Upper lobe of left lung (tissue), 6 donors: Measurements from ENCODE around the gene STAG1. TPM values are rescaled to one million over a fixed set of nuclear protein-coding genes. Genes with fewer than 3 reads are reported as not detected.
"Not testable (repeated sequence)": the region's sequence is repeated elsewhere in the genome, so short reads cannot be mapped to it uniquely, and the experiment has no call there.

Source experiments
- ATAC-seq, 2 donors: fragments of 200-7000 bp; cut with Tn5 transposase; one replicate each; pipeline ENCODE4 v1.9.1; 2022; ENCODE audit warnings: mild to moderate bottlenecking in 2 of 2, moderate library complexity in 2 of 2; ENCODE audit not compliant: low FRiP score in 2 of 2
- DNase-seq, 2 donors: peaks; one replicate each; pipeline ENCODE4 v3.0.0-alpha.2; 2019 to 2020
- H3K27ac ChIP-seq, 4 donors: fragments of 200-600 bp; sonication (generic); one replicate each; pipeline ENCODE4 v1.5.1; 2016 to 2019
- H3K27me3 ChIP-seq, 4 donors: fragments of 200-600 bp; sonication (generic); one replicate each; pipeline ENCODE4 v1.5.1; 2017 to 2019
- H3K36me3 ChIP-seq, 4 donors: fragments of 200-600 bp; sonication (generic); one replicate each; pipeline ENCODE4 v1.5.1; 2016 to 2019
- H3K4me1 ChIP-seq, 4 donors: fragments of 200-600 bp; sonication (generic); one replicate each; pipeline ENCODE4 v1.5.1; 2018 to 2019
- H3K4me3 ChIP-seq, 4 donors: fragments of 200-600 bp; sonication (generic); one replicate each; pipeline ENCODE4 v1.5.1; 2017 to 2019; ENCODE audit warnings: mild to moderate bottlenecking in 2 of 4, moderate library complexity in 1 of 4
- H3K9me3 ChIP-seq, 4 donors: fragments of 200-600 bp; sonication (generic); one replicate each; pipeline ENCODE4 v1.5.1; 2018 to 2019
- EP300 ChIP-seq, 4 donors: sonication (generic); formaldehyde crosslinking; IDR thresholded peaks; one replicate each; pipeline ENCODE4 v1.5.1; 2017; ENCODE audit warnings: antibody characterized with exemption in 4 of 4, control low read depth in 2 of 4
- POLR2A ChIP-seq, 4 donors: fragments of 450-650 bp; IDR thresholded peaks; one replicate each; pipeline ENCODE4 v1.5.1; 2016 to 2017; ENCODE audit warnings: antibody characterized with exemption in 4 of 4, mild to moderate bottlenecking in 2 of 4
- POLR2AphosphoS5 ChIP-seq, 2 donors: sonication (generic); formaldehyde crosslinking; IDR thresholded peaks; one replicate each; pipeline ENCODE4 v1.5.1; 2017; ENCODE audit warnings: antibody characterized with exemption in 2 of 2
- WGBS, 2 donors: methylation state at CpG; one replicate each; pipeline ENCODE4 v1.1.5; 2017 to 2018; 5-methylcytosine and 5-hydroxymethylcytosine counted together
- total RNA-seq, 6 donors: library from RNA; depleted of rRNA in 4 of 6; stranded (reverse); fragments of >200 nt in 4 of 6; gene quantifications; one replicate each; pipeline versions ENCODE4 v1.1.0 to v1.2.1, GENCODE V29; 2016 to 2021
- TF ChIP-seq, protein P1 (sequence below), 6 experiments: fragments of 450-650 bp in 4 of 6; fragments of 200-600 bp in 2 of 6; sonication (generic) in 2 of 6; IDR thresholded peaks; one replicate each; pipeline ENCODE4 v1.5.1; 2016 to 2019; ENCODE audit warnings: antibody characterized with exemption in 6 of 6
- donor health status: DM: no; HTN: no; CAD: no; lungs with moderate emphysema.
- donor health status: DM: no; HTN: yes; CAD: no; lungs with severe emphysema.

Gene STAG1
- total RNA-seq, 6 donors from 2014 or later, result 19.1 to 65.0 (median 34.2) TPM

DNA sequence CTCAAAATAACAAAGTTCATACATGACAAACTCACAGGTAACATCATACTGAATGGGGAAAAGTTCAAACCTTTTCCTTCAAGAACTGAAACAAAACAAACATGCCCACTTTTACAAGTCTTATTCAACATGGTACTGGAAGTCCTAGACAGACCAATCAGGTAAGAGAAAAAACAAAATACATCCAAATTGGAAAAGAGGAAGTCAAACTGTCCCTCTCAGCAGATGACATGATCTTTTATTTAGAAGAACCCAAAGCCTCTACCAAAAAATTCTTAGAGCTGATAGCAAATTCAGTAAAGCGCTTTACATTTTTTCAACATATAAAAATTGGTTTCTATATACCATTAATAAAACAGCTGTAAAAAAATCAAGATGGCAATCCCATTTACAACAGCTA, 219.4 kb downstream of the STAG1 start:
- no peaks in the 10 kb centered on the region for H3K27me3 ChIP-seq

DNA sequence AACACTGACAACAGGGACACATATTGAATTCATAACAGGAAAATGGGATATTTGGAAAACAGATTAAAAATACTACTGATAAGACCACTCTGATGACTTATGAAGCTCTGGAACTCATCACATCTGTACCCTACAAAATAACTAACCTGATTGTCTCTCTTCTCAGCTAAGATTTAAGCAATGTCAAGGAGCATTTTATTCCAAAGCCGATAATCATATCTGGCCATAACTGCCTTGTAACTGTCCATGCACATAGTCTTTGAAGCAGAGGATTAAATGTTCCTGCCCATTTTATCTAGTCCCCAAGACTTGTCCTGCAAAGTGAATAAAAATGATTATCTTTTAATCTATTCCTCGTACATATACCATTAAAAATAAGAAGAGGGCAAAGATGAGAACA, 234.1 kb downstream of the STAG1 start:
- WGBS, 2 donors, result 88 to 96% methylated on average over 2 of the region's 2 CpGs

More for the DNA sequence above, 219.4 kb downstream of the STAG1 start:
- Histone ChIP-seq H3K9me3 (peaks cover 0 to 5% (median 4%) of the 10 kb centered on the region in 4 donors), H3K36me3 (no peaks in the 10 kb centered on the region), H3K27ac (no peak overlapping the region), H3K4me3 (no peak overlapping the region), H3K4me1 (no peaks in the 10 kb centered on the region)
- ATAC-seq (no peak), DNase-seq (no peak)
- TF ChIP-seq EP300 (IDR thresholded peaks at IDR 0.05) (no peak), POLR2A (IDR thresholded peaks at IDR 0.05) (no peak), POLR2AphosphoS5 (IDR thresholded peaks at IDR 0.05) (no peak)
- TF ChIP-seq, protein P1, sequence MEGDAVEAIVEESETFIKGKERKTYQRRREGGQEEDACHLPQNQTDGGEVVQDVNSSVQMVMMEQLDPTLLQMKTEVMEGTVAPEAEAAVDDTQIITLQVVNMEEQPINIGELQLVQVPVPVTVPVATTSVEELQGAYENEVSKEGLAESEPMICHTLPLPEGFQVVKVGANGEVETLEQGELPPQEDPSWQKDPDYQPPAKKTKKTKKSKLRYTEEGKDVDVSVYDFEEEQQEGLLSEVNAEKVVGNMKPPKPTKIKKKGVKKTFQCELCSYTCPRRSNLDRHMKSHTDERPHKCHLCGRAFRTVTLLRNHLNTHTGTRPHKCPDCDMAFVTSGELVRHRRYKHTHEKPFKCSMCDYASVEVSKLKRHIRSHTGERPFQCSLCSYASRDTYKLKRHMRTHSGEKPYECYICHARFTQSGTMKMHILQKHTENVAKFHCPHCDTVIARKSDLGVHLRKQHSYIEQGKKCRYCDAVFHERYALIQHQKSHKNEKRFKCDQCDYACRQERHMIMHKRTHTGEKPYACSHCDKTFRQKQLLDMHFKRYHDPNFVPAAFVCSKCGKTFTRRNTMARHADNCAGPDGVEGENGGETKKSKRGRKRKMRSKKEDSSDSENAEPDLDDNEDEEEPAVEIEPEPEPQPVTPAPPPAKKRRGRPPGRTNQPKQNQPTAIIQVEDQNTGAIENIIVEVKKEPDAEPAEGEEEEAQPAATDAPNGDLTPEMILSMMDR (IDR thresholded peaks at IDR 0.05), result no peak
- 100% methylated on average over 1 of the region's 1 CpG for WGBS, 2 donors

GRCh38 chr3:136516656-136517055, 235.5 kb downstream of the STAG1 start:
- no peak overlapping the region for H3K4me3 ChIP-seq
- H3K36me3 ChIP-seq, result peaks cover 0 to 3% (median 0%) of the 10 kb centered on the region in 4 donors
- ATAC-seq, result no peak
- H3K4me1 ChIP-seq, result no peaks in the 10 kb centered on the region
- H3K27ac ChIP-seq, result no peak overlapping the region
- 77 to 81% methylated on average over 3 of the region's 3 CpGs for WGBS, 2 donors
- DNase-seq, result no peak
- H3K27me3 ChIP-seq, result no peaks in the 10 kb centered on the region
- TF ChIP-seq, protein P1 (IDR thresholded peaks at IDR 0.05), result no peak
- TF ChIP-seq EP300 (IDR thresholded peaks at IDR 0.05) (no peak), POLR2A (IDR thresholded peaks at IDR 0.05) (no peak), POLR2AphosphoS5 (IDR thresholded peaks at IDR 0.05) (no peak)
- no peaks in the 10 kb centered on the region for H3K9me3 ChIP-seq

More for the DNA sequence above, 234.1 kb downstream of the STAG1 start:
- H3K27me3 ChIP-seq, result no peaks in the 10 kb centered on the region
- no peaks in the 10 kb centered on the region for H3K9me3 ChIP-seq
- no peak for TF ChIP-seq POLR2AphosphoS5 (IDR thresholded peaks at IDR 0.05)
- TF ChIP-seq EP300 (IDR thresholded peaks at IDR 0.05), result no peak
- no peak for TF ChIP-seq POLR2A (IDR thresholded peaks at IDR 0.05)
- TF ChIP-seq, protein P1 (IDR thresholded peaks at IDR 0.05), result no peak
- peaks cover 0 to 3% (median 0%) of the 10 kb centered on the region in 4 donors for H3K36me3 ChIP-seq
- no peak overlapping the region for H3K27ac ChIP-seq
- ATAC-seq (no peak), DNase-seq (no peak)
- H3K4me1 ChIP-seq, result no peaks in the 10 kb centered on the region
- no peak overlapping the region for H3K4me3 ChIP-seq

DNA sequence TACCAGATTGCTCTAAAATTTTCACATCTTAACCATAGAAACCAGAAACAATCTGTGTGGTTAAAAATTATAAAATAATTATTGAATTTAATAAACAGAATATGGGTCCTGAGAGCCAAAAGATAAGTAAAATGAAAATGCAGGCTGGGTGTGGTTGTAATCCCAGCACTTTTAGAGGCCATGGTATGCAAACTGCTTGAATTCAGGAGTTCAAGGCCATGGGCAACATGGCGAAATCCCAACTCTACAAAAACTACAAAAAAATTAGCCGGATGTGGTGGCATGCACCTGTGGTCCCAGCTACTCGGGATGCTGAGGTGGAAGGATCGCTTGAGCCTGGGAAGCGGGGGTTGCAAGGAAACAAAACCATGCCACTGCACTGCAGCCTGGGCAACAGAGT, 236.1 kb downstream of the STAG1 start:
- Histone ChIP-seq H3K4me1 (no peaks in the 10 kb centered on the region), H3K36me3 (peaks cover 0 to 3% (median 0%) of the 10 kb centered on the region in 4 donors), H3K9me3 (no peaks in the 10 kb centered on the region), H3K27me3 (no peaks in the 10 kb centered on the region), H3K4me3 (no peak overlapping the region), H3K27ac (no peak overlapping the region)
- DNase-seq (no peak), ATAC-seq (no peak)
- WGBS, 2 donors, result 96 to 100% methylated on average over 5 of the region's 5 CpGs
- TF ChIP-seq POLR2AphosphoS5 (IDR thresholded peaks at IDR 0.05), result no peak
- no peak for TF ChIP-seq POLR2A (IDR thresholded peaks at IDR 0.05)
- TF ChIP-seq, protein P1 (IDR thresholded peaks at IDR 0.05), result no peak
- no peak for TF ChIP-seq EP300 (IDR thresholded peaks at IDR 0.05)

DNA sequence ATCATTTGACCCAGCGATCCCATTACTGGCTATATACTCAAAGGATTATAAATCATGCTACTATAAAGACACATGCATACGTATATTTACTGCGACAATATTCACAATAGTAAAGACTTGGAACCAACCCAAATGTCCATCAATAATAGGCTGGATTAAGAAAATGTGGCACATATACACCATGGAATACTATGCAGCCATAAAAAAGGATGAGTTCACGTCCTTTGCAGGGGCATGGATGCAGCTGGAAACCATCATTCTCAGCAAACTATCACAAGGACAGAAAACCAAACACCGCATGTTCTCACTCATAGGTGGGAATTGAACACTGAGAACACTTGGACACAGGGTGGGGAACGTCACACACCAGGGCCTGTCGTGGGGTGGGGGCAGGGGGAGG, 237.6 kb downstream of the STAG1 start:
- not testable (repeated sequence) for H3K9me3 ChIP-seq, H3K4me3 ChIP-seq, H3K36me3 ChIP-seq, H3K27me3 ChIP-seq, H3K27ac ChIP-seq, DNase-seq, H3K4me1 ChIP-seq, ATAC-seq
- WGBS, 2 donors, result 94 to 99% methylated on average over 7 of the region's 7 CpGs
